GOT3 (cell line): ENCODE data around the gene GNG7.
"Not testable (repeated sequence)": the region's sequence is repeated elsewhere in the genome, so short reads cannot be mapped to it uniquely, and the experiment has no call there.

Experiments used
- DNase-seq: peaks from one replicate; lab custom pipeline; 2025; ENCODE audit warnings: mixed read lengths; lab: John Stamatoyannopoulos, UW

The GNG7 gene

DNA sequence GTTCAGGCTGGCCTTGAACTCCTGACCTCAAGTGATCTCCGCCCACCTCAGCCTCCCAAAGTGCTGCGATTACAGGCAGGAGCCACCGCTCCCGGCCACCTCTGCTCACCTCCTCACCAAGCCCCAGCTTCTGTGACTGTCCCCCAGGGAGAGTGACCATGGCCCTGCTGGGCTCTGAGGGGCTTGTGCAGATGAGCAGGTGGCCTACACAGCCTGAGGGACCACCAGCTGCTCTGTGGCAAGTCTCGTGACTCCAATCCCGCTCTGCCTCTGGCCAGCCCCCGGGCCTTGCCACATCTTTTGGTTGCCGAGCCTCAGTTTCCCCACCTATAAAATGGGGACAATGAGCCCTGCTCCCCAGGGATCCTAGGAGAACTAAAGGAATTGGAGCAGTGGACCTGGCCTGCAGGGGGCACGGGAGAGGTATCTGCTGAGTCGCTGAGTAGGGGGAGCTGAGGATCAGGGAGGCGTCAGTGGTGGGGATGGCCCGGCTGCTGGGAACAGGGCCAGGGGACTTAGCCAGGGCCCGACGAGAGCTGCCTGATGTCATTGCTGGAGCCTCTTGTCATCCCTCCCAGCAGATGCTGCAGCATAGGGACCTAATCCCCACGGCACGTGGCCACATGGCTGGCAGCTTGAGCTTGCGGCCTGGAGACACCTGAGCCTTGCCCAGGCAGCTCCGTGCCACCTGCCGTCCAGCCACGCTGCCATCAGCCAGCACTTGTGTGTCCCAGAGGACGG, 151.9 kb downstream of the GNG7 start:
- DNase-seq, result no peak

DNA sequence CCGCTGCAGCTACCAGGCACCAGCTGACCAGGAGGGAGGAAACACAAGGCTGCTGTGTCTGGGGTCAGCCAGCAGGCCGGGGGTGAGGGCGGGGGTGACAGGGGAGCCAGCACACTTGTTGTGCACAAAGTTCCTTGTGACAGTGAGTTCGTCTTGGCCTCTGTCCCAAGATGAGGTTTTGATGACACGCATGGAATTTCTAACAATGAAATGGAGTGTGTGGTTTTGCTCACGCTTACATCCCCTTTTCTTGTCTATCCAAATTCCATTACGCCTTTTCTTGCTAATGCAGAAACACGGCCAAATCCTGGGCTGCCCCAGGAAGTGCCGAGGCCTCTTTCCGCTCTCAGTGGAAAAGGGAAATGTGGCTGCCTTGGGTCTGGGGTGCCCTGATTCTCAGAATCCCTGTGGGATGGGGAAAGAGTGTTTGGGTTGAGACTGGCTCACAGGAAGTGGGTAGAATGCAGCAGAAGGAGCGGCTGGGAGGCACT, 152.7 kb downstream of the GNG7 start:
- DNase-seq, result no peak

DNA sequence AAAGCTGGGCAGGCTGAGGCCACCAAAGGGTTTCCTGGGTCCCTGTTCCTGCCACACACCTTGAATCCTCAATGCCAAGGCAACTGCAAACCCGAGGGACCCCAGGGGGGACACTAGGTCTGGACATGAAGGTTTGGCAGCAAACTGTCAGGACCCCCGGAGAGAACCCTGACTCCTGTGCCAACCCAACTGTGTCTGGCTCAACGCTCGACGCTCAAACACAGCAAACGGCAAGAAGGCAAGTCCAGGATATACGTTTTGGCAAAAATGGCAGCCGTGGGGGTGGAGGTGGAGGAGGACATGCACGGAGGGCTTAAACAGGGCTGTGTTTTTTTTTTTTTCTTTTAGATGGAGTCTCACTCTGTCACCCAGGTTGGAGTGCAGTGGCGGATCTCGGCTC, 153.5 kb downstream of the GNG7 start:
- DNase-seq, result no peak

DNA sequence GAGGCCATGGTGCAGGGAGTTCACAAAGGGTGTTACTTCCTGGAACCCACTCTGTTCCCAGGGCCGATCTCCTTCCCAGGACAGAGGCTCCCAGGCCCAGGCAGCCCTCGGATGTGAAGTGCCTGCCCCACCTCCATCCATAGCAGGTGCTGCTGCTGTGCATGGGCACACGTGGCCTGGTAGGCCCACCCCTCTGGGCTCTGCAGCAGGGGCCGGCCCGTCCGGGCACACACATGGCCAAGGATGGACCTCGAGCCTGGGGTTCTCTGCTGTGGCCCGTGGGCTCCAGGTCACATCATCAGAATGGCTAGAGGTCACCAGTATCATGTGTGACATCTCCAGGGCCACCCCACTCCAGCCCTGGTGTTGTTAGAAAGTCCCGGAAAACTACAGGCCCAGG, 154.8 kb downstream of the GNG7 start:
- no peak for DNase-seq

DNA sequence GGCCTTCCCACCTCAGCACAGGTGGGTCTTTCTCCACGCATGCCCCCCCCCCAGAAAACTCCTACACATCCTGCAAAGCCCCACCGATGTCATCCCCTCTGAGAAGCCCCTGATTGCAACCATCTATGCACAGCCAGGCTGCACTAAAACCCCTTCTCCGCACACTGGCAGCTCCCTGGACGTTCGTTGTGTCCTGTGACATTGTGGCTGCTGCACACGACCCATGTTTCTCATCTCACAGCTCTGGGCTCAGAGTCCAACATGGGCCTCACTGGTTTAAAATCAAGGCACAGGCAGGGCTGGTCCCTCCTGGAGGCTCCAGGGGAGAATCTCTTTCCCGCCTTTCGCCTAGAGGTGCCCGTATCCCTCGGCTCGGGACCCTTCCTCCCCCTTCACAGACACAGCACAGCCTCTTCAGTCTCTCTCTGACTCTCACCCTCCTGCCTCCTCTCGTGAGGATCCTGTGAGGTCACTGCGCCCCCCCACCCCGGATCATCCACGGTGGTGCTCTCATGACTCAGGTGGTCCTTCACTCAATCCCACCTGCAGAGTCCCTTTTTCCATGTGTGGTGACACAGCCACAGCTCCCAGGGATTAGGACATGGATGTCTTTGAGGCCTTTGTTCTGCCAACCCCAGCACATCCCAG, 155.3 kb downstream of the GNG7 start:
- DNase-seq, result no peak

DNA sequence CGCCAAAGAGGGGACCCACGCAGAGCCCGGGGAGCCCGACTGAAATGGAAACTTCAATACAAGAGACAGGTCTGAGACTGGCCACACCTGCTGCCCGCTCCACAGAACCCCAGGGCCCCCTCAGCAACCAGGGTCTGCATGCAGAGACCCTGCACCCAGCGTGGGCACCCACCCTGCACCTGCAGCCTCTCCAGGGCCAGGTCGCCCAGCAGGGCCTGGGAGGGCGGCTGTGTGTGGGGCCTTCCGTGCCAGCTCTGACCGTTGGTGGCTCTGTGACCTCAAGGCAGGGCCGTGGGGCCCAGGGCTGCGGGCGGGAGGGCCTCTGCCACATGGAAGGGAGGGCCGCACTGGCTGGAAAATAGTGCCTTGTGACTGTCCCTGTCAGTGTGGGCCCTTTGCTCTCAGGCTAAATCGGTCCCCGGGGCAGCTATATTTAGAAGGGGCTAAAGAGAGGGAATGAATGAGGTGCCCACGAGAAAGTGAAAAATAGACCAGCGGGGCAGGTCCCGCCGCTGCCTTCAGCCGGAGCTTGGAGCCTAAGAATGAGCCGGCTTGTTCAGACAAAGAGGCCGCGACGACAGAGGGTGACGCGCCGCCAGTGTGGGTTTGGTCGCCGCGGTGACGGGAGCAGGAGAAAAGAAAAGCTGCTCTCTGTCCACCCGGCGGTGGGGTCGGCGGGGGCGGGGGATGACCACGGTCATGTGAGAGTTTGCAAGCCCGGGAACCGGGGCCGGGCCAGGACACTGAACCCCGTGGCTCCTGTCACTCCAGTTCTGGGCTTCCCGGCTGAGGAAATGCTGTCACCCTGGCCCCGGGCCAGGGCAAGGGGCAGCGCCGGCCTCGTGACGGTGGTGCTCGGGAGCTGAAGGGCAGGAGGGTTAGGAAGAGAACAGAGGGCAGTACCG, 156.1 kb downstream of the GNG7 start:
- no peak for DNase-seq

DNA sequence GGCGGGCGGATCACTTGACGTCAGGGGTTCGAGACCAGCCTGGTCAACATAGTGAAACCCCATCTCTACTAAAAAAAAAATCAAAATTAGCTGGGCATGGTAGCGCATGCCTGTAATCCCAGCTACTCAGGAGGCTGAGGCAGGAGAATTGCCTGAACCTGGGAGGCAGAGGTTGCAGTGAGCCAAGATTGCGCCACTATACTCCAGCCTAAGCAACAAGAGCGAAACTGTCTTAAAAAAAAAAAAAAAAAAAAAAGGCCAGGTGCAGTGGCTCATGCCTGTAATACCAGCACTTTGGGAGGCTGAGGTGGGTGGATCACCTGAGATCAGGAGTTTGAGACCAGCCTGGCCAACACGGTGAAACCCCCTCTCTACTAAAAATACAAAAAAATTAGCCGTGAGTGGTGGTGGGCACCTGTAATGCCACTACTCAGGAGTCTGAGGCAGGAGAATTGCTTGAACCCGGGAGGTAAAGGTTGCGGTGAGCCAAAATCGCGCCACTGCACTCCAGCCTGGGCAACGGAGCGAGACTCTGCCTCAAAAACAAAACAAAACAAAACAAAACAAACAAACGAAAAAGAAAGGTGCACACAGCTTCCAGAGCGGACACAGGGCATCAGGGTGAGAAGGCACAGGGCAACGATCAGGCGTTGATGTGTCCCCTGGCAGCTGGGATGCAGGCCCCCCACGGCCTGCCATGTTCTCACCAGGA, 156.9 kb downstream of the GNG7 start:
- not testable (repeated sequence) for DNase-seq

DNA sequence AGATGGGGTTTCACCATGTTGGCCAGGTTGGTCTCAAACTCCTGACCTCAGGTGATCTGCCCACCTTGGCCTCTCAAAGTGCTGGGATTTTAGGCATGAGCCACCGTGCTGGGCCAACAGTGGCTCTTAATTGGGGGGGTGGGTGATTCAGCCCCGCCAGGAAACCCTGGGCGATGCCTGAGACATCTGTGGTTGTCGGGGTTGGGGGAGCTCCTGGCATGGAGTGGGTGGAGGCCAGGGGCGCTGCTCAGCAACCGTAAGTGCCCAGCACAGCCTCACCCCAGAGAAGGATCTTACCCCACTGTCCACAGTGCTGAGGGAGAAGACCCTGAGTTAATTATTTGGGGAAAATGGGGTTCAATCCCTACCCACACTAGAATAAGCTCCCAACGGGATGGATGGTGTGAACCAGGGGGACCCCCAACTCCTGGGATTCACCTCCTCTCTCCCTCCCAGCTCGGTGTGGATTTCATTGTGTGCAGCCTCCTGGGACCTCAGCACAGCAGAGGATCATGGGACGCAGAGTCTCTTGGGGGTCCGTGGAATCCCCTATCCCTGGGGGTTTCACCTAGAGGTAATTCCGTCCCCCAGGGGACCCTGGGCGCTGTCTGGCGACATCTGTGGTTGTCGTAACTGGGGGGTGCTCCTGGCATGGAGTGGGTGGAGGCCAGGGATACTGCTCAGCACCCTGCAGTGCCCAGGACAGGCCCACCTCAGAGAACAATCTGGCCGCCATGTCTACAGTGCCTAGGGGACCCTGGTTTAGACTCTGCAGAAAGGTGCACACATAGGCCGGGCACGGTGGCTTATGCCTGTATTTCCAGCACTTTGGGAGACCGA, 157.7 kb downstream of the GNG7 start:
- DNase-seq, result no peak

DNA sequence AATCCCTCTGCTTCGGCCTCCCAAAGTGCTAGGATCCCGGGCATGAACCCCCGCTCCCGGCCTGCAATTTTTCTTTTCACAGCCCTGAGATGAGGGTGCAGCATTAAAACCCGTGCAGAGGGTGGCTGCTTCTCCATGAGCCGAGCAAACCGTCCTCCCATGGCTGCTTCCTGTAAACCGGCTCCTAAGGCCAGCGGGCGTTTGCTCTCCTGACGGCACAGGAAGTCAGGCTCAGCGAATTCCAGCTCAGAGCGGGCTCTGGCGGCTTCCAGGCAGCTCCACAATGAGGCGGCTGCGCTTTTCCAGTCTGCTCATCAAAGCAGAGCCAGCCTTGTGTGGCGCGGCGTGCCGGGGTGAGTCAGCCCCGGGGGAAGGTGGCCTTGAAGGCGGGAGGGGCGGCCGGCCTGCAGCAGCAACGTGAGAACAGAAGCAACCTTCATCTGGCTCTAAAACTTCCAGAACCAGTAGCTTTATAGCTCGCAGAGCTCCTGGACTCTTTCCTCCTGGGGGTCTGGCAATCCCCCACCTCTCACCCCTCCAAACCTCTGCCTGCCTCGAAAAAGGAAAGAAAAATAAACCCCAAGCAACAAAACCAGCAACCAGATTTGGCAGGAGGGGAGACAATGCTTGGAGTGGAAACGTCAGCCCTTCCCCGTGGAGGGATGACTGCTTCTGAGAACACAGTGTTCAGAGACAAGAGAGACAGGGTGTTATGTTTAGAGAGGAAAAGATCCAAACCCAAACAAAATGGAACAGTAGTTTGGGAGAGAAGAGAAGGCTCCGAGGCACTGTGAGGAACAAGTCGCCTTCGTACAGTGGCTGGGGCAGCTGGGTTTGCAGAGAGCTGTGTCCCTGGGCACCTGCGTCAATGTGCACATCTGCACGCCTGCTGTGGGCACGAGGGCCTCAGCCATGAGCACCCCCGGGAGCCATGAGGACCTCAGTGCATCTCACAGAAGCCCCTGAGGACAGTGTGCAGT, 158.7 kb downstream of the GNG7 start:
- DNase-seq, result peak; percentile 74

DNA sequence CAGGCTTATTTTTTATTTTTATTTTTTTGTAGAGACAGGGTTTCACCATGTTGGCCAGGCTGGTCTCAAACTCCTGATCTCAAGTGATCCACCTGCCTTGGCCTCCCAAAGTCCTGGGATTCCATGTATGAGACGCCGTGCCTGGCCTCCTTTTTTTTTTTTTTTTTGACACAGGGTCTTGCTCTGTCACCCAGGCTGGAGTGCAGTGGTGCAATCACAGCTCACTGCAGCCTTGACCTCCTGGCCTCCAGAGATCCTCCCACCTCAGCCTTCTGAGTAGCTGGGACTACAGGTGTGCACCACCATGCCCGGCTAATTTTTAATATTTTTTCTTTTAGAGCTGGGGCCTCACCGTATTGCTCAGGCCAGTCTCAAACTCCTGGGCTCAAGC, 159.4 kb downstream of the GNG7 start:
- not testable (repeated sequence) for DNase-seq

DNA sequence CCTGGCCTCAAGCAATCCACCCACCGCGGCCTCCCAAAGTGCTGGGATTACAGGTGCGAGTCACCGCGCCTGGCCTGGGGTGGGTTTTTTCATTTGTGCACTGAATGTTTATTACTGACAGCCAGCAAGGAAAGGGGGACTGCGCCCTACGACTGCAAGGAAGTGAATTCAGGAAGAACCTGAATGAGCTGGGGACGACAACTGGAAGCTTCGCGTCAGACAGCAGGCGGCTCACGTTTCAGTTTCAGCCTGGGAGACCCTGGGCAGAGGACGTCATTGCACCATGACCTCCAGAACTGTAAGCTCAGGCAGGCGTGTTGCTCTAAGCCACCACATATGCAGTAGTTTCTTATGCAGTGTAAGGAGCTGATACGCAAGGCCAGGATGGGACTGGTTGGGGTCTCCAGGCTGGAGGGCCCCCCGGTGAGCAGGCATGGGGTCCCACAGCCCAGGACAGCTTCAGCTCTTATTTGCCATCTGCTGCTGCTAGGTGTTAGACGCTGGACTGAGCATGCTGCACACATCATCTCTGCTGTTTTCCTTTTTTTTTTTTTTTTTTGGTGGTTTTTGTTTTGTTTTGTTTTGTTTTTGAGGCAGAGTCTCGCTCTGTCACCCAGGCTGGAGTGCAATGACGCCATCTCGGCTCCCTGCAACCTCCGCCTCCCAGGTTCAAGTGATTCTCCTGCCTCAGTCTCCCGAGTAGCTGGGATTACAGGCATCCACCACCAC, 160.0 kb downstream of the GNG7 start:
- DNase-seq, result no peak

DNA sequence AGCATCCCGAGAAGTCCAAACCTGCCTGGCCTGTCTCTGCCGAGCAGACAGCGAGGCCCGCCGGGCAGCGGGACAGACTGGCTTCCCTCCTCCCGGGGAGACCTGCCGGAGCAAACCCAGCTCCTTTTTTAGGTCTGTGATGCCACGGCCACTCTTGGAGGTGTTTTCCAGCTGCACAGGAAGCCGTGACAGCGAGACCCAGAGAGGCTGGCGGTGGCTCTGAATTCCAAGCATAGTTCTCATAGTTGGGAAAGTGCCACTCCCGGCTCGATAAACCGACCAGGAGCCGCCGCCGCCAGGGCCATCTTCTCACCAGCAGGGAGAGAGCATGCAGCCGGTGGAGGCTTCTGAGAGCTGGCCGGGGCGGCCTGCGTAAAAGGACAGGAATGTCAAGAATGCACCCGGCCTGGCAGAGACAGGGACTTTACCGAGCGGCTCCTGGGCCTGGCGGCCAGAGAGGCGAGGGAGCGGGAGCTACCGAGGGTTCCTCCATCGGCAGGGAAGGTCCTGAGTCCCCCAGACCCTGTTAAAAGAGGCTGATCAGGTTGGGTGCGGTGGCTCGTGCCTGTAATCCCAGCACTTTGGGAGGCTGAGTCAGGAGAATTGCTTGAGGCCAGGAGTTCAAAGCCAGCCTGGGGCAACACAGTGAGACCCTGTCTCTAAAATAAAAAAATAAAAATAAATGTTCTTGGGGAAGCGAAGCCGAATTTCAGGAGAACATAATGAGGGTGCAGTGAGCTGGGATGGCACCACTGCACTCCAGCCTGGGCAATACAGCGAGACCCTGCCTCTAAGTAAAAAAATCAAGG, 161.6 kb downstream of the GNG7 start:
- DNase-seq, result peak; percentile 77

DNA sequence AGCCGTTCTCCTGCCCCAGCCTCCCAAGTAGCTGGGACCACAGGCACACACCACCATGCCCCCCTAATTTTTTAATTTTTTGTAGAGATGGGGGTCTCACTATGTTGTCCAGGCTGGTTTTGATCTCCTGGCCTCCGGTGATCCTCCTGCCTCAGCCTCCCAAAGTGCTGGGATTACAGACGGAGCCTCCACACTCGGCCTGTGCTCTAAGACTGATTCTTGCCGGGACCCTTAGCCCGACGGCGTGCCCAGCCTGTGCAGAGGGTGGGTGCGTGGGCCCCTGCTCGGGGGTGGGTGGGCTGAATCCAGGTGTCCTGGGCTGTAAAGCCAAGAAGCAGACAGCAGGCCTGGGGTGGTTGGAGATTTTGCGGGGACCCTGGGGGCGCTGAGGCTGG, 162.2 kb downstream of the GNG7 start:
- no peak for DNase-seq

DNA sequence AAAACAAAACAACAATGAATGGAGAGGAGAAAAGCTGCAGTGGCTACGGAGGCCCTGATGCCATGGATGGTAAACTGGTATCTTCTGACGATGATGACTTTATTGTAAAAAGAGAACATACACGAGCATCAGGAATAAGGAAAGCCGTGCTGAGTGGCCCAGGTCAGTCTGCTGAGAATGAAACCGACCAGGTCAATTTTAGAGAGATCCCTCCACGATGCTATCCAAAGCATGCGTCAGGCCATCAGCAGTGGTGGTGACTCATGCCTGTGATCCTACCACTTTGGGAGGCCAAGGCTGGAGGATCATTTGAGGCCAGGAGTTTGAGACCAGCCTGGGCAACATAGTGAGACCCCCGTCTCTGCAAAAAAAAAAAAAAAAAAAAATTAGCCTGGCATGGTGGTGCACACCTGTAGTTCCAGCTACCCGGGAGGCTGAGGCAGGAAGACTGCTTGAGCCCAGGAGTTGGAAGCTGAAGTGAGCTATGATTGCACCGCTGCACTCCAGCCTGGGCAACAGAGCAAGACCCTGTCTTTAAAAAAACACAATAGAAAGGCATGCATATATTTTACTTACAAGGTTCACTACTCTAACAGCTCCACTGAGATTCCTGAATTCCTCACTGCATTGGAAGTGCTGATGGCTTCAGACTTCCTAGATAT, 164.3 kb downstream of the GNG7 start:
- DNase-seq, result no peak

DNA sequence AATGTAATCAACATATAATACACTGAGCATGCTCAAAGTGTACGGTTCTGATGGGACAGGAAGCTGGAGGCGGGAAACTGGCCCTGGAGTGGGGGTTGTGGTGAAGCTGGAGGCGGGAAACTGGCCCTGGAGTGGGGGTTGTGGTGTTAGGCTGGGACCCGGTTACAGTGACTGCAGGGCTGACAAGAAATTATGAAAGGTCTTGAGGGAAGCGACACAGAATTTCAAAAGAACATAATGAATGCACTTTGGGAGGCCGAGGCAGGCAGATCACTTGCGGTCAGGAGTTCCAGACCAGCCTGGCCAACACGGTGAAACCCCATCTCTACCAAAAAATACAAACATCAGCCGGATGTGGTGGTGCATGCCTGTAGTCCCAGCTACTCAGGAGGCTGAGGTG, 164.9 kb downstream of the GNG7 start:
- DNase-seq, result not testable (repeated sequence)

DNA sequence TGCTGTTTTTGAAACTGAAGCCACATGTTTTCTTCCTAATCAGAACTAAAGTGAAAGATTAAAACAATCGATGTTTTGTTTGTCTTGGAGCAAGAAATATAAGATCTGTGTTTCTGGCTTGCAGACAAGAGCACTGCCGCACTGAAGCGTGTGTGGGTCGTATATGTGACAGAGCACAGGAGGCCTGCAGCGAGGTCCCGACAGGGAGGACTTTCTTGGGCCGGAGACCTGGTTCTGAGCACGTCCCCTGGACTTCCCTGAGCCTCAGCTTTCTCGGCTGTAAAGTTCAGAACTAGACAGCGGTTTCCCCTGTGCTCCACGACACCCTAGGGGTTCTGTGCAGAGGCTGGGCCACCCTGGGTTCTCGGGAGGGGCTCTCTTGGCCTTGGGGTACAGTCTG, 166.0 kb downstream of the GNG7 start:
- DNase-seq, result no peak

DNA sequence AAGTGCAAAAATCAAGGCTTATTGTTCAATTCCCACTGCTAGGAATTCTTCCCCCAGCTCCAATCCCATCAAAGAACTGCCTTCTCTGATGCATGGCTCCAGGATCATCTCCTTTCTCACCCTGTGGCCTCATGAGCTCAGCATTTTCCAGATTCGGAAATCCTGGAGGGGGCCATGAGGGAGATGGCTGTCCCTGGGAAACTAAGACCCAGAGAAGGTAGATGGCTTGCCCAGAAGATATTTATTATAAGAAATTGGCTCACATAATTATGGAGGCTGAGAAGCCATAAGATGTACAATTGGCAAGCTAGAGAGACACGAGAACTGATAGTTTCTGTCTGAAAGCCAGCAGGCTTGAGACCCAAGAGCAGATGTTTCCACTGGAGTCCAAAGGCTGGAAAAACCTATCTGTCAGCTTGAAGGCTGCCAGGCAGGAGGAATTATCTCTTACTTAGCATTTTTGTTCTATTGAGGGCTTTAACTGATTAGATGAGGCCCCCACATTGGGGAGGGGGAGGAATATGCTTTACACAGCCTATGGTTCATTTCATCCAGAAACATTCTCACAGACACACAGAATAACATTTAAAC, 168.0 kb downstream of the GNG7 start:
- no peak for DNase-seq
